ENCODE results near the gene PLA2G4B. TPM values are rescaled to one million over a fixed set of nuclear protein-coding genes. Genes with fewer than 3 reads are reported as not detected.

PLA2G4B gene
- total RNA-seq, 1 experiment from 2014 or later = 7.8 TPM

DNA sequence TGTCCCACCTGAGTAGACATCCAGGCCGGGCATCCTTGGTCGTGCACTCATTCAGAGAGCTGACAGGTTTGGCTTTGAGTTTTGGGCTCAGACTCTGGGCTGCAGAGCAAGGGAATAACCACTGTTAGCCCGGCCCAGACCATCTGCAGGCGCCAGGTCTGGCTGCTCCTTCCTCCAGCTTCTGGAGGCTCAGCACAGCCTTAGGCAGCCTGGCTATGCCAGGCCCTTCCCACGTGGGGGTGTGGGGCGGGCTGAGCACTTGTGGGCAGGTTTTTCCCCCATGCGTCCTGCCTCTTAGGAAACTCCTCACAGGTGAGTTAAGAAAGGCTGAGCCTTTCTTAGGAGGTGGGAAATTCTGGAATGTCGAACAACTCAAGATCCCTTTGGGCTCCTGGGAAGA, 11.2 kb downstream of the PLA2G4B start:
- intact Hi-C loops (cut with micrococcal nuclease; ENCODE audit: unreplicated experiment) = no loop called here
- H3K4me2 ChIP-seq = no peak overlapping the region
- ChIA-PET CTCF (no interaction called here), POLR2A (ENCODE audit: unreplicated experiment) (no interaction called here)
- BruUV-seq (replicated peaks) = no TSS peak
- no peak overlapping the region for H3K4me3 ChIP-seq
- H3K36me3 ChIP-seq (ENCODE audit: low read depth) = no peaks in the 10 kb centered on the region
- TF ChIP-seq EZH2 (IDR thresholded peaks at IDR 0.05; ENCODE audit: low read depth) = no peak
- TF ChIP-seq, protein P1, sequence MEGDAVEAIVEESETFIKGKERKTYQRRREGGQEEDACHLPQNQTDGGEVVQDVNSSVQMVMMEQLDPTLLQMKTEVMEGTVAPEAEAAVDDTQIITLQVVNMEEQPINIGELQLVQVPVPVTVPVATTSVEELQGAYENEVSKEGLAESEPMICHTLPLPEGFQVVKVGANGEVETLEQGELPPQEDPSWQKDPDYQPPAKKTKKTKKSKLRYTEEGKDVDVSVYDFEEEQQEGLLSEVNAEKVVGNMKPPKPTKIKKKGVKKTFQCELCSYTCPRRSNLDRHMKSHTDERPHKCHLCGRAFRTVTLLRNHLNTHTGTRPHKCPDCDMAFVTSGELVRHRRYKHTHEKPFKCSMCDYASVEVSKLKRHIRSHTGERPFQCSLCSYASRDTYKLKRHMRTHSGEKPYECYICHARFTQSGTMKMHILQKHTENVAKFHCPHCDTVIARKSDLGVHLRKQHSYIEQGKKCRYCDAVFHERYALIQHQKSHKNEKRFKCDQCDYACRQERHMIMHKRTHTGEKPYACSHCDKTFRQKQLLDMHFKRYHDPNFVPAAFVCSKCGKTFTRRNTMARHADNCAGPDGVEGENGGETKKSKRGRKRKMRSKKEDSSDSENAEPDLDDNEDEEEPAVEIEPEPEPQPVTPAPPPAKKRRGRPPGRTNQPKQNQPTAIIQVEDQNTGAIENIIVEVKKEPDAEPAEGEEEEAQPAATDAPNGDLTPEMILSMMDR (conservative IDR thresholded peaks at IDR 0.05) = no peak
- no peaks in the 10 kb centered on the region for H3K9me2 ChIP-seq (ENCODE audit: insufficient read depth)
- no peaks in the 10 kb centered on the region for H4K20me1 ChIP-seq (ENCODE audit: insufficient read depth)
- no peak for DNase-seq
- H3K27me3 ChIP-seq (ENCODE audit: insufficient read depth, low read depth) = no peaks in the 10 kb centered on the region
- no peaks in the 10 kb centered on the region for H3K4me1 ChIP-seq (replicated peaks; ENCODE audit: insufficient read depth)
- H3F3A ChIP-seq (ENCODE audit: insufficient read depth, low read depth) = no peaks in the 10 kb centered on the region
- H3K79me2 ChIP-seq (ENCODE audit: low read depth) = no peaks in the 10 kb centered on the region
- no peak overlapping the region for H3K27ac ChIP-seq
- no peak overlapping the region for H2AFZ ChIP-seq
- no peaks in the 10 kb centered on the region for H3K9me3 ChIP-seq (ENCODE audit: insufficient read depth, low read depth)

GRCh38 chr15:41850482-41851166, 12.0 kb downstream of the PLA2G4B start:
- Histone ChIP-seq H3K9me2 (ENCODE audit: insufficient read depth) (no peaks in the 10 kb centered on the region), H3K4me3 (no peak overlapping the region), H3K4me1 (replicated peaks; ENCODE audit: insufficient read depth) (no peaks in the 10 kb centered on the region), H3K27ac (no peak overlapping the region), H3K79me2 (ENCODE audit: low read depth) (no peaks in the 10 kb centered on the region), H3K9me3 (ENCODE audit: insufficient read depth, low read depth) (no peaks in the 10 kb centered on the region), H3K27me3 (ENCODE audit: insufficient read depth, low read depth) (no peaks in the 10 kb centered on the region), H4K20me1 (ENCODE audit: insufficient read depth) (no peaks in the 10 kb centered on the region), H3K4me2 (no peak overlapping the region), H2AFZ (no peak overlapping the region), H3F3A (ENCODE audit: insufficient read depth, low read depth) (no peaks in the 10 kb centered on the region), H3K36me3 (ENCODE audit: low read depth) (no peaks in the 10 kb centered on the region)
- BruUV-seq (replicated peaks) = no TSS peak
- DNase-seq = no peak
- ChIA-PET CTCF (interaction anchor here (0.6 kb wide), 1 partner anchor 1805 kb away, joined by 3 read pairs; no protein-coding TSS in a partner anchor), POLR2A (ENCODE audit: unreplicated experiment) (interaction anchor here (1.4 kb wide), 1 partner anchor 12 kb away, joined by 7 read pairs; the partner anchor contains the start of gene PLA2G4B)
- TF ChIP-seq, protein P1 (conservative IDR thresholded peaks at IDR 0.05) = no peak
- no peak for TF ChIP-seq EZH2 (IDR thresholded peaks at IDR 0.05; ENCODE audit: low read depth)
- intact Hi-C loops (cut with micrococcal nuclease; ENCODE audit: unreplicated experiment) = no loop called here

DNA sequence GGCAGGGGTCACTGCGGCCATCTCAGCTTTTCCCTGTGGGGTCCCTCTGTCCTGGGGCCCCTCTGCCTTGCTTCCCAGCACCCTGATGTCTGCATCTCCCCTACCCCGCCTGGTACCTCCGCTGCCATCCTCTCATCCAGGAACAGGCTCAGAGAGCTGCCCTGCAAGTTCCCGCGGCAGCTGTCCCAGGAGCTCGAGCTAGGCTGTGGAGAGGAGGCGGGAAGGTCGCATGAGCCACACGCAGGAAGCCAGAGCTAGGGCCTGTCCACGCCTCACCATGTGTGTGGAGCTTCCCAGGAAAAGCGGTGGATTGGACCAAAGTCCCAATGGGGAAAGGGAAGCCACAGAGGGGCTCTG, 12.5 kb downstream of the PLA2G4B start:
- POLR2A ChIA-PET (ENCODE audit: unreplicated experiment) = interaction anchor here (0.6 to 1.4 kb wide), 2 partner anchors 13 to 287 kb away, joined by 6 to 7 read pairs; partner anchors contain the start of gene PLA2G4B
- Histone ChIP-seq H4K20me1 (ENCODE audit: insufficient read depth) (no peaks in the 10 kb centered on the region), H3K27ac (no peak overlapping the region), H3K9me2 (ENCODE audit: insufficient read depth) (no peaks in the 10 kb centered on the region), H3F3A (ENCODE audit: insufficient read depth, low read depth) (no peaks in the 10 kb centered on the region), H3K4me2 (no peak overlapping the region), H3K4me1 (replicated peaks; ENCODE audit: insufficient read depth) (no peaks in the 10 kb centered on the region), H3K9me3 (ENCODE audit: insufficient read depth, low read depth) (no peaks in the 10 kb centered on the region), H2AFZ (no peak overlapping the region), H3K4me3 (no peak overlapping the region), H3K36me3 (ENCODE audit: low read depth) (no peaks in the 10 kb centered on the region), H3K79me2 (ENCODE audit: low read depth) (no peaks in the 10 kb centered on the region), H3K27me3 (ENCODE audit: insufficient read depth, low read depth) (no peaks in the 10 kb centered on the region)
- TF ChIP-seq EZH2 (IDR thresholded peaks at IDR 0.05; ENCODE audit: low read depth) = no peak
- TF ChIP-seq, protein P1 (conservative IDR thresholded peaks at IDR 0.05) = no peak
- intact Hi-C loops (cut with micrococcal nuclease; ENCODE audit: unreplicated experiment) = no loop called here
- CTCF ChIA-PET = interaction anchor here (0.6 kb wide), 1 partner anchor 1806 kb away, joined by 3 read pairs; no protein-coding TSS in a partner anchor
- DNase-seq = no peak
- no TSS peak for BruUV-seq (replicated peaks)

Data from PC-9 (cell line).